ENCODE measurements around the gene GANAB. TPM values are rescaled to one million over a fixed set of nuclear protein-coding genes. Genes with fewer than 3 reads are reported as not detected.
"Not testable (repeated sequence)": the region's sequence is repeated elsewhere in the genome, so short reads cannot be mapped to it uniquely, and the experiment has no call there.

Gene GANAB
- total RNA-seq, 1 donor from 2014 or later, result 283 TPM

DNA sequence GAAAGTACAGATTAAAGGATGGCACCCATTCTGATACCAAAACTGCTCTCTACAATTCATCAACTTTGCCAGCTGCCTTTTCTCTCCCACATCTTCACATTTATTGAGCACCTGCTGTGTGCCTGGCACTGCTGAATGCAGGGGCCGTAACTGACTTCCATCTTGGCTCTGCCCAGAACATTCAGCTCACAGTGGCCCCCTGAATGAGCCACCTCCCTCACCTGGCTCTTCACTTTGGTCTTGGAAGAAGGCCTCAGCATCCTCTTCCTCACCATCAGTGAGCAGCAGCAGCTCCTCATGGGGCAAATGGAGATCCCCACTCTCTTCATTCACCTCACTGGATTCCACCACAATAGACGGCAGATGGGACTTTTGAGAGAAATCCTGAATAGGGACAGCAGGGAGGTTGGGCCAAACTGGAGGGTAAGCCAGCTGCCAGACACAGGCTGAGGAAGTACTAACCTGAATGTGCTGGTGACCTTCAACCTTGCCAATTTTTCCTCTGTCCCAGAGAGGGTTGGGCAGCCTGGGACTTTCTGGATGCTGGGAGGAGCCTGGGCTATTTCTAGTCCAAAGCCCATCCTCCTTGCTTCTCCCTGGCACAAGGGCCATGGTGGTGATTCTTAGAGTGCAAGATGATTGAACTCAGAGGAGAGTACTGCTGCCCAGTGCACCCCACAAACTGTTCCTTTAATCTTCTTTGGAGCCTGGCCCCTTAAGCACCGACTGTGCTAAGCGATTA, 23.2 kb upstream of the GANAB start:
- intact Hi-C loops (cut with micrococcal nuclease), result loop anchor here (2.0 to 10.0 kb wide), 3 partner anchors 17 to 245 kb away; partner anchors contain the start of genes BSCL2, GNG3 and INTS5

DNA sequence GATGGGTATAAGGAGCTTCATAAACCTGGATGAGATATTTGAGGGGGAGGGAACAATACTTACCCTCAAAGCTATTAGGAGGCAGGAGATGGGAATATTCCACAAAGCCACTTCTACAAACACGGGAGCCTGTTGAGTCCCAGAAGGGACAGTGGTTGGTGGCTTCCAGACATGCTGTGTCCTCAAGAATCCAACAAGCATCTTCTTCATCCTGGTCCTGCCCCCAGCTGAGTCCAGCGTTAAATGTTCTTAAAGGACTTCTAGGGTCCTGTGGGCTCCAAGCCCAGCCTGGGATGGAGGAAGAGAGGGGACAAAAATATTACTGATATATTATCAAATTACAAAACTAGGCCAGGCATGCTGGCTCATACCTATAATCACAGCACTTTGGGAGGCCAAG, 21.0 kb upstream of the GANAB start:
- intact Hi-C loops (cut with micrococcal nuclease), result no loop called here

DNA sequence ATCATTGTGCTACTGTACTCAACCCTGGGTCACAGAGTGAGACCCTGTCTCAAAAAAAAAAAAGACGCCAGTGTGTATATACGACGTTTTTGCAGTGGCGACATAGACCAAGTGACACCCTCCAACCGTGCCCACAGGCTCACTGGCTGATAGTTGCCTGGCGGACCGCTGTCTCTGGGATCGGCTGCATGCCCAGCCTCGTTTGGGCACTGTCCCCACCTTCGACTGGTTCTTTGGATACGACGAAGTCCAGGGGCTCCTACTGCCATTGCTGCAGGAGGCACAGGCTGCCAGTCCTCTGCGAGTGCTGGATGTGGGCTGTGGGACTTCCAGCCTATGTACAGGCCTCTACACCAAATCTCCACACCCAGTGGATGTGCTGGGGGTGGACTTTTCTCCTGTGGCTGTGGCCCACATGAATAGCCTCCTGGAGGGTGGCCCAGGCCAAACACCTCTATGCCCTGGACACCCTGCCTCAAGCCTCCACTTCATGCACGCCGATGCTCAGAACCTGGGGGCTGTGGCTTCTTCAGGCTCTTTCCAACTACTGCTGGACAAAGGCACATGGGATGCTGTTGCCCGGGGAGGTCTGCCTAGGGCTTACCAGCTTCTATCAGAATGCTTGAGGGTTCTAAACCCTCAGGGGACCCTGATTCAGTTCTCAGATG, 20.0 kb upstream of the GANAB start:
- intact Hi-C loops (cut with micrococcal nuclease), result no loop called here

DNA sequence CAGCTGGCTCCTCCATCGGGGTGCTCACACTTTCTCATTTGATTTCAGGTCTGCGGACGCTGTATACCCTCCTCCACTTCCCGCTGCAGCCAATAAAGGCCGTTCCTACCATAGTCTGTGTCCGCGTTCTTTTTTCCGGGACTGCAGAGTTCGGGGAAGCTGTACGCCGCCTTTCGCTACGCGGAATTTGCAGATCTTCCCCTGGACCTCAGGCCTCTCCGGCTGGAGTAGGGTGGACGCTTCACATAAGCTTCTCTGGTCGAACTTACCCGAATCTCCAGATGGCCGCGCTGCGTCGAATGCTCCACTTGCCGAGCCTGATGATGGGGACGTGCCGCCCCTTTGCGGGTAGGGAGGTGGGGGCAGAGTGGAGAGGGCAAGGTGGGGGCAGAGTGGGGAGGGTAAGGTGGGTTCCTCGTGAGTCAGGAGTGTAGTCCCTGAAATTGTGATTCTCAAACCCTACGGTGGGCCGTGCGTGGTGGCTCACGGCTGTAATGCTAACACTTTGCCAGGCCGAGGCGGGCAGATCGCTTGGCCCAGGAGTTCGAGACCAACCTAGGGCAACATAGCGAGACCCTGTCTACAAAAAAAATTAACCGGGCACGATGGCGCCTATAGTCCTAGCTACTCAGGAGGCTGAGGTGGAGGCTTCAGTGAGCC, 19.3 kb upstream of the GANAB start:
- intact Hi-C loops (cut with micrococcal nuclease), result loop anchor here (1.0 to 2.0 kb wide), 7 partner anchors 13 to 75 kb away; partner anchors contain the start of genes EML3, GANAB, HNRNPUL2 and MTA2

GRCh38 chr11:62665075-62665598, 18.7 kb upstream of the GANAB start, which contains the start of the genes C11orf98 and CSKMT:
Gene C11orf98 (minus strand): TSS chr11:62665210. CDS start chr11:62665169, 41 bp downstream.
Gene CSKMT (plus strand): TSS chr11:62665312. CDS start chr11:62665880, 568 bp downstream.
- intact Hi-C loops (cut with micrococcal nuclease), result loop anchor here (1.0 to 2.0 kb wide), 7 partner anchors 14 to 74 kb away; partner anchors contain the start of genes EML3, GANAB, HNRNPUL2 and MTA2

DNA sequence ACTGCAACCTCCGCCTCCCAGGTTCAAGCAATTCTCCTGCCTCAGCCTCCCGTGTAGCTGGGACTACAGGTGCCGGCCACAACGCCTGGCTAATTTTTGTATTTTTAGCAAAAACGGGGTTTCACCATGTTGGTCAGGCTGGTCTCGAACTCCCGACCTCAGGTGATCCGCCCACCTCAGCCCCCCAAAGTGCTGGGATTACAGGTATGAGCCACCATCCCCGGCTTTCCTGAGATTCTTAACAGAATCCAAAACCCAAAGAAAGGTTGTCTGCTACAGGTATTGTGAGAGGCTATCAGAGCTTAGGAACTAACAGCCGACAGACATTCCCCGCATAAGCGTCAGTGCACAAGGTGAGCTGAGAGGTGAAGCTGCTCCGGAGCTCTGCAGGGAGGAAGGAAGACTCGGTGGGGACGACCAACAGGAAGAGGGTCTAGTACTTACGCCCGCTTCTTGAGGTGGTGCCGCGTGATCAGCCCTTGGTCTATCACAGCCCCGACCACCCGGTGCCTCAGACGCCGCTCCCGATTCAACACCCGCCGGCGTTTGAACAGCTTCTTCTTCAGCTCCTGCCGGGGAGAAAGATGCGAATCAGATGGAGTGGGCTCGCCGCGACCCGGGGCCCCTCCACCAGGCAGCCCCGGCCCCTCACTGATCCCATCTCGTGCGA, 18.1 kb upstream of the GANAB start:
- intact Hi-C loops (cut with micrococcal nuclease), result loop anchor here (1.0 to 2.0 kb wide), 7 partner anchors 14 to 74 kb away; partner anchors contain the start of genes EML3, GANAB, HNRNPUL2 and MTA2

- intact Hi-C loops (cut with micrococcal nuclease), result no loop called here
Measured at GRCh38 chr11:62656796-62657429, 10.5 kb upstream of the GANAB start.

GRCh38 chr11:62654297-62654696, 7.9 kb upstream of the GANAB start:
- intact Hi-C loops (cut with micrococcal nuclease), result no loop called here

- intact Hi-C loops (cut with micrococcal nuclease), result loop anchor here (2.0 kb wide), 4 partner anchors 18 to 52 kb away; partner anchors contain the start of genes EML3, MTA2, ROM1 and UBXN1
Measured at GRCh38 chr11:62652161-62653006, 6.0 kb upstream of the GANAB start.

- intact Hi-C loops (cut with micrococcal nuclease), result not testable (repeated sequence)
Measured at GRCh38 chr11:62650283-62650682, 3.9 kb upstream of the GANAB start.

- intact Hi-C loops (cut with micrococcal nuclease), result no loop called here
Measured at GRCh38 chr11:62649486-62649885, 3.1 kb upstream of the GANAB start.

DNA sequence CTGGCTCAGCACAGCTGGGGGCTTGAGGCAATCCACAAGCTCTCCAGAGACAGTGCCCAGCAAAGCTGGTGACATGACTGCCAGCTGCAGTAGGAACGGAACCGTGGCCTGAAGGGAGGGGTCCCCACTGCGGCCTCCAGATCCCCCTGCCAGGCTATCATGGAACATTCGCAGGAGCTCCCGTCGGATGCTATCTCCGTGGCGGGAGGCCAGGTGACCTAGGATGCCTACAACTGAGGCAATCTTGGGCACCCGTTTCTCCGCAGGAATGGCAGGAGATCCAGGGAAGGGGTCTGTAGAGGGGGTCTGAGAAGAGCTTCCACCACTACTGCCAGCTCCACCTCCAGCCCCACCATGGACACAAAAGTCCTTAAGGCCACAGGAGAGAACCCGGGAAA, 2.6 kb upstream of the GANAB start:
- intact Hi-C loops (cut with micrococcal nuclease), result no loop called here

DNA sequence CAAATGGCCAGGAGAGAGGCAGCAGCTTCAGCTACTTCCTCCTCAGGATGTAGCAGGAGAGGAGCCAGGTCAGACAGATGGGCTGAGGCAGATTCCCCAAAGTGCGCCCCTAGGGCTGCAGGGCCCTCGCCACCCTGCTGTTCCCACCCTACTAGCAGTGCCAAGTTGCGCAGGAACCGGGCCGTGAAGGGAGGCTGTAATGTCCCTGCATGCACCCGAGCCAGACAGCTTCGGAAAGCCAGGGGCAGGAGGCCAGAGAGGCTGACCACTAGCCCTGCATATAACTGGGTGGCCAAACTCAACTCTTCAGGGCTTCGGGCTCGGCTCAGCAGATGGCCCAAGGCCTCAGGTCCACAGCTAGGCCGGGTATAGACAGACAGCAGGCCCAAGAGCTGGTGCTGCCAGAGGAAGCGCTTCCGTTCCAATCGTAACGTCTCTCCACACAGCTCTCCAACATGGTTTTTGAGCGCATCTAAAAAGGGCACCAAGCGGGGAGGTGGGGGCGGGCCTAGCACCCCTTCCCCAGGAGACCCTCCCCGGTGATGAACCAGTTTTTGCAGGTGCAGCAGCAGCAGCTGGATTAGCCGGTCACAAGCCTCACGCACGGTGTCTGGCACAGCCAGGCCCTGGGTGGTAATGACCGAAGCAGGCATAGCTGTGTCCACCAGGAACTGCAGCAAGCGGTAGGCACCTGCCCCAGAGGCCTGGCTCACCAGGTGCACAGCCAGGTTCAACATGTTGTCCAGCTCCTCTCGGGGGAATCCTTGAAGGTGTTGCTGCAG, 2.0 kb upstream of the GANAB start:
- intact Hi-C loops (cut with micrococcal nuclease), result no loop called here

- intact Hi-C loops (cut with micrococcal nuclease), result loop anchor here (2.0 kb wide), 2 partner anchors 61 to 81 kb away; partner anchors contain the start of gene TTC9C
Measured at GRCh38 chr11:62647609-62648005, 1.2 kb upstream of the GANAB start.

DNA sequence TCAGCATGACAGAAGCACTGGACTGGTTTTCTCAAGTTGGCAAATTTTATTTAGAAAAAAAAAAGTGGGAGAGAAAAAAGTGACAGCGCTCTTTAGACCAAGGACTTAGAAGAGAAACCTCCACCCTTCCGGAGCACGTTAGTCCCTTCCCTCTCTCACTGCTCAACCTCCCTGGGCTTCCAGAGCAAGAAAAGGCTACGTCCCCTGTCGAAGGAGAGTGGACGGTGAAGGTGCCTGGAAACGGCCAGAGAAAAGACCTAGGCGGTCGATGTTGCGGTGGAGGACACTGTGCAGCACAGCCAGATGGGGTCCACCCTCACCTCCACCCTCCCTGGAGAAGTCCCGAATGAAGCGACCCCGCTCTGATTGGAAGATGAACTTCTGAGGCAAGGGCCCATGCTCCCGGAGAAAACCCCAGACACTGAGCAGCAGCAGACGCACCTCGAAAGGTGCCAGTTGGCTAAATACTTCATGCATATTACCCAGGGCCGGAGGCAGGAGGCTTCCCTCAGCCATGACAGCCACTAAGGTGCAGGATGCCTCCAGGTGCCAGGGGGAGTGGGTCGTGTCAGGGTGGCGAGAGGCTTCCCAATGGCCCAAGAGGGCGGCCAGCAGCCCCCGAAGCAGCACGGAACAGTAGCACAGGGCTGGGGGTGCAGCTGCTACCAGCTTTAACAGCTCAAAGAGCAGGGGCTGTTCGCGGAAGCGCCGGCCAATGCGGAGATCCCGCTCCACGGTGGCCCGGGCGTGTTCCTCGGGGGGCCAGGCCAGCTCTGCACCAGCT, 604 bp upstream of the GANAB start:
- intact Hi-C loops (cut with micrococcal nuclease), result loop anchor here (1.0 to 2.0 kb wide), 4 partner anchors 18 to 82 kb away; partner anchors contain the start of genes C11orf98, CSKMT and TTC9C

GRCh38 chr11:62645671-62645945, 805 bp downstream of the GANAB start:
- intact Hi-C loops (cut with micrococcal nuclease), result no loop called here

- intact Hi-C loops (cut with micrococcal nuclease), result no loop called here
Measured at GRCh38 chr11:62644220-62644619, 2.2 kb downstream of the GANAB start.

- intact Hi-C loops (cut with micrococcal nuclease), result no loop called here
Measured at GRCh38 chr11:62632492-62632891, 13.9 kb downstream of the GANAB start.

Measured in T-helper 2 cell treated with Interferon-gamma antibody and Interleukin-4, amounts not matched to agents 100 ng/mL and 5 ng/mL, for 36 hours (primary cell).